ENCODE data around the gene CUX1.

GRCh38 chr7:101917566-101917965, 100.1 kb downstream of the CUX1 start:
- TF ChIP-seq CTCF (IDR thresholded peaks at IDR 0.05; ENCODE audit: low read depth, low read length, poor library complexity, severe bottlenecking) = no peak
- TF ChIP-seq EZH2phosphoT487 (IDR thresholded peaks at IDR 0.05; ENCODE audit: borderline replicate concordance, low read length) = no peak
